ENCODE results near the gene TTC3.
"Not testable (repeated sequence)": the region's sequence is repeated elsewhere in the genome, so short reads cannot be mapped to it uniquely, and the experiment has no call there.

The TTC3 gene

GRCh38 chr21:37222248-37222647, 149.2 kb downstream of the TTC3 start:
- DNase-seq (ENCODE audit: low read depth in 3 of 3), result not testable (repeated sequence)

GRCh38 chr21:37223804-37224345, 150.8 kb downstream of the TTC3 start:
- no peak for DNase-seq (ENCODE audit: low read depth in 3 of 3)

- DNase-seq (ENCODE audit: low read depth in 3 of 3), result no peak
Observed at GRCh38 chr21:37224861-37225839, 152.1 kb downstream of the TTC3 start.

GRCh38 chr21:37226041-37226920, 153.2 kb downstream of the TTC3 start:
- no peak for DNase-seq (ENCODE audit: low read depth in 3 of 3)

- no peak for DNase-seq (ENCODE audit: low read depth in 3 of 3)
Observed at GRCh38 chr21:37227071-37228002, 154.3 kb downstream of the TTC3 start.

GRCh38 chr21:37228003-37228400, 154.9 kb downstream of the TTC3 start:
- no peak for DNase-seq (ENCODE audit: low read depth in 3 of 3)

- no peak for DNase-seq (ENCODE audit: low read depth in 3 of 3)
Observed at GRCh38 chr21:37230632-37231248, 157.7 kb downstream of the TTC3 start.

GRCh38 chr21:37231249-37231645, 158.2 kb downstream of the TTC3 start:
- no peak for DNase-seq (ENCODE audit: low read depth in 3 of 3)

GRCh38 chr21:37231671-37232070, 158.6 kb downstream of the TTC3 start:
- DNase-seq (ENCODE audit: low read depth in 3 of 3), result no peak

- no peak for DNase-seq (ENCODE audit: low read depth in 3 of 3)
Observed at GRCh38 chr21:37232274-37233018, 159.4 kb downstream of the TTC3 start.

- DNase-seq (ENCODE audit: low read depth in 3 of 3), result no peak
Observed at GRCh38 chr21:37233551-37234146, 160.6 kb downstream of the TTC3 start.

GRCh38 chr21:37237346-37237745, 164.3 kb downstream of the TTC3 start:
- no peak for DNase-seq (ENCODE audit: low read depth in 3 of 3)

- DNase-seq (ENCODE audit: low read depth in 3 of 3), result no peak
Observed at GRCh38 chr21:37237764-37238163, 164.7 kb downstream of the TTC3 start.

- no peak for DNase-seq (ENCODE audit: low read depth in 3 of 3)
Observed at GRCh38 chr21:37240978-37241377, 167.9 kb downstream of the TTC3 start.

GRCh38 chr21:37241426-37241825, 168.4 kb downstream of the TTC3 start:
- no peak for DNase-seq (ENCODE audit: low read depth in 3 of 3)

GRCh38 chr21:37243961-37244360, 170.9 kb downstream of the TTC3 start:
- DNase-seq (ENCODE audit: low read depth in 3 of 3), result no peak

GRCh38 chr21:37244501-37245095, 171.5 kb downstream of the TTC3 start:
- no peak for DNase-seq (ENCODE audit: low read depth in 3 of 3)

- no peak for DNase-seq (ENCODE audit: low read depth in 3 of 3)
Observed at GRCh38 chr21:37245151-37245550, 172.1 kb downstream of the TTC3 start.

GRCh38 chr21:37248298-37248697, 175.2 kb downstream of the TTC3 start:
- no peak for DNase-seq (ENCODE audit: low read depth in 3 of 3)
